HepG2 (cell line): Measurements from ENCODE around the gene PAGE2B.

ENCODE experiments used
- ATF7 ChIP-seq, 2 experiments: fragments of 450-650 bp in 1 of 2; sonication (generic) in 1 of 2; formaldehyde crosslinking in 1 of 2; IDR thresholded peaks; 2 replicates each; pipeline versions ENCODE4 v1.4.0 to v1.6.1; 2016 to 2020; ENCODE audit warnings: antibody characterized with exemption in 1 of 2, mild to moderate bottlenecking in 1 of 2, missing genetic modification reagents in 1 of 2
- CBX2 ChIP-seq, 2 experiments: fragments of 200-600 bp in 1 of 2; sonication (generic); formaldehyde crosslinking in 1 of 2; IDR thresholded peaks; 2 replicates each; pipeline versions ENCODE4 v1.7.0 to v1.8.1; 2018 to 2022; ENCODE audit warnings: low read depth in 2 of 2, low read length in 1 of 2, mild to moderate bottlenecking in 1 of 2, missing genetic modification reagents in 1 of 2
- CREB1 ChIP-seq, 2 experiments: fragments of 450-650 bp in 1 of 2; IDR thresholded peaks; 2 replicates each; pipeline ENCODE4 v1.6.1; 2016 to 2017; ENCODE audit warnings: control low read depth in 1 of 2, mild to moderate bottlenecking in 1 of 2, missing compliant biosample characterization in 1 of 2, missing genetic modification characterization in 1 of 2
- MAZ ChIP-seq, 2 experiments: sonication (generic) in 1 of 2; formaldehyde crosslinking in 1 of 2; IDR thresholded peaks; 2 replicates each; pipeline versions ENCODE4 v1.5.0 to v1.6.1; 2012 to 2020; ENCODE audit warnings: low read depth in 2 of 2, mild to moderate bottlenecking in 2 of 2, borderline replicate concordance in 1 of 2, improper control_type of control experiment in 1 of 2, low read length in 1 of 2, missing genetic modification reagents in 1 of 2, moderate library complexity in 1 of 2
- PCBP1 ChIP-seq: fragments of 200-400 bp; formaldehyde crosslinking; IDR thresholded peaks from 2 replicates; pipeline ENCODE4 v1.6.1; 2017; ENCODE audit warnings: mild to moderate bottlenecking, low read depth, low read length, borderline replicate concordance
- STAT6 ChIP-seq: sonication (generic); formaldehyde crosslinking; IDR thresholded peaks from 2 replicates; pipeline ENCODE4 v1.4.0; 2020; ENCODE audit warnings: missing genetic modification reagents, mild to moderate bottlenecking, borderline replicate concordance
- ZBTB49 ChIP-seq: sonication (generic); formaldehyde crosslinking; IDR thresholded peaks from 2 replicates; pipeline ENCODE4 v1.4.0; 2020; ENCODE audit warnings: missing genetic modification reagents, borderline replicate concordance
- ZHX1 ChIP-seq: sonication (generic); formaldehyde crosslinking; IDR thresholded peaks from 2 replicates; pipeline ENCODE4 v1.8.1; 2022; ENCODE audit warnings: low read depth, mild to moderate bottlenecking, missing genetic modification reagents
- ZNF660 ChIP-seq: sonication (generic); formaldehyde crosslinking; IDR thresholded peaks from 2 replicates; pipeline ENCODE4 v1.5.1; 2020; ENCODE audit warnings: mild to moderate bottlenecking, low read depth, missing genetic modification reagents, borderline replicate concordance
- TF ChIP-seq, protein P1 (sequence below): sonication (generic); formaldehyde crosslinking; IDR thresholded peaks from 2 replicates; pipeline ENCODE4 v1.8.0; 2022; ENCODE audit warnings: low read depth, missing genetic modification reagents

DNA sequence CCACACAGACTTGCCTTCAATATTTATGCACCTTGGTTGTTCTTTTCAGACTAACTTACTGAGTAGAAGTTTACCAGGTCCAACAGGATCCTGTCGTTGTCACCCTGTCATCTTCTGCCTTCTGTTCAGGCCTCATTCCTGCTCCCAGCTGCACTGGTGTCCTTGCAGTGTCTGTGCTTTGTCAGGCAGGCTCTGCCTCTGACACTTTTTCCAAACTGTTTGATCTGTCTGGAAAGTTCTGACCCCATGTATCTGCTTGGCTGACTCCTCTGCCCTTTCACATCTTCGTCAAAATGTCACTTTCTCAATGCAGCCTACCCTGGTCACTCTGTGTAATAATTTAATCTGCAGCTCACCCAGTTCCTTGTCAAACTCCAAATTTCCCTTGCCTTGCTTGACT, 23.9 kb downstream of the PAGE2B start:
- TF ChIP-seq CREB1 (IDR thresholded peaks at IDR 0.05) (no peak), CREB1 (CRISPR knock-in tag; IDR thresholded peaks at IDR 0.05) (no peak), CBX2 (IDR thresholded peaks at IDR 0.05; ENCODE audit: low read depth, low read length) (no peak), CBX2 (CRISPR knock-in tag; IDR thresholded peaks at IDR 0.05; ENCODE audit: low read depth) (no peak), STAT6 (CRISPR knock-in tag) (no peak), ZNF660 (no peak), ZBTB49 (CRISPR knock-in tag) (no peak), ATF7 (IDR thresholded peaks at IDR 0.05) (no peak), ATF7 (CRISPR knock-in tag; IDR thresholded peaks at IDR 0.05) (no peak), MAZ (IDR thresholded peaks at IDR 0.05; ENCODE audit: borderline replicate concordance, low read depth, low read length) (no peak), MAZ (CRISPR knock-in tag; IDR thresholded peaks at IDR 0.05; ENCODE audit: low read depth) (no peak), ZHX1 (CRISPR knock-in tag) (no peak), PCBP1 (no peak)
- TF ChIP-seq, protein P1, sequence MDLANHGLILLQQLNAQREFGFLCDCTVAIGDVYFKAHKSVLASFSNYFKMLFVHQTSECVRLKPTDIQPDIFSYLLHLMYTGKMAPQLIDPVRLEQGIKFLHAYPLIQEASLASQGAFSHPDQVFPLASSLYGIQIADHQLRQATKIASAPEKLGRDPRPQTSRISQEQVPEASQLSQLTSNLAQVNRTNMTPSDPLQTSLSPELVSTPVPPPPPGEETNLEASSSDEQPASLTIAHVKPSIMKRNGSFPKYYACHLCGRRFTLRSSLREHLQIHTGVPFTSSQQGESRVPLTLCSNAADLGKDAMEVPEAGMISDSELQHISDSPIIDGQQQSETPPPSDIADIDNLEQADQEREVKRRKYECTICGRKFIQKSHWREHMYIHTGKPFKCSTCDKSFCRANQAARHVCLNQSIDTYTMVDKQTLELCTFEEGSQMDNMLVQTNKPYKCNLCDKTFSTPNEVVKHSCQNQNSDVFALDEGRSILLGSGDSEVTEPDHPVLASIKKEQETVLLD (CRISPR knock-in tag) = no peak
